GM18907 (cell line): ENCODE measurements around the gene NR1H3.

Source experiments
- ATAC-seq: cut with Tn5 transposase; IDR thresholded peaks from one replicate; pipeline ENCODE4 v1.9.1; 2021; ENCODE audit warnings: mild to moderate bottlenecking, moderate library complexity; ENCODE audit not compliant: unreplicated experiment

NR1H3 gene

DNA sequence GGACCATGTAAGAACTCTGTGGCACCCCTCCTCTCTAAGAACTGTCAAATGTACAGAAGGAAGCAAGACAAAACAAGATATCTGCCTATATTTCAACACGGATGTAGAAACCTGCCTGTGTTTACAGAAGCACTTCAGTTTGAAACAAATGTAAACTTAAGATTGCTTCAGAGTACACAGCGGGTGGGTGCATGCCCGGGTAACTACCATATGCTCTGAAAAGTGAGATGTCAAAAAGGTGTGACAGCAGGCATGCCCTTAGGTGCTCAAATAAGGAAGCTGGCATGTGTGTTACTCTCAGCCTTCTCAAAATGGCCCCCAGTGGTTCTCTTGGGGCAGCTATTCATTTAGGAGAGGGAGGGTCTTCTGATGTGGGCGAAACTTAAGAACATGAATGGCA is 14.3 kb upstream of the NR1H3 start:
- ATAC-seq = no peak

DNA sequence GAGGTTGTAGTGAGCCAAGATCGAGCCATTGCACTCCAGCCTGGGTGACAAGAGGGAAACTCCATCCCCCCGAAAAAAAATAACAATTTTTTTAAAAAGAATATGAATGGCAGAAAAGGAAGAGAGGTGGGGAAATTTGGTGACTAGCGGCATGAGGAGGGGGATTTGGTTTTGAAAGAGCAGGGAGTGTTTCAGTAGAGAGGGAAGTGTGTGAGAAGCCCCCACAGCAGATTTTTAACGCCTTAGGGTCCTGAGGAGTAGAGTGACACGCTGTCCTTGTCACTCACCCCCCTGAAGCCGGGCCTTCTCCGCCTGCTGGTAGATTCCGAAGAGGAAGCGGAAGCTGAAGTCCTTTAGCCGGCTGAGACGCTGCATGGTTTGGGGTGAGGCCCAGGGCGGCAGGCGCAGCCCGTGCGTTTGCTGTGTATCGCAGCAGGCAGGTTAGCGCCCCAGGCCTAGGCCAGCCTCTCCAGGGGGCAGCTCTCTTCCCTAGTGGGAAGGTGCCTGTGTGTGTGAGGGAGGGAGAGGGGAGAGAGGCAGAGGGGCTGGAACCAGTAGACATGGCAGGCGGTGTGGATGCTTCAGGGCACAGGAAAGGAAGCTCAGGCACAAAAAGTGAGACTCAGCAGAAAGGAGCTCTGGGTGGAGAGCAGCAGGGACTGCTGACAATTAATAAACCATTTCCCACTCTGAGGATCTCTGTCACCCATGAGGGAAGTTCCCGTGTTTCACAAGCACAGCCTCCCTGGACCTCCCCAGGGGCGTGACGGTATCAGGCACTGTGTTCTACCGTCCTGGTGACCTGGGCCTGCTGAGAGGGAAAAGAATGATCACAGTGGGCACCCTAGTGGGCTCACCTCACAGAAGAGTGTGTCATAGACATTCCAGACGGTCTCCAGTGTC is 13.1 kb upstream of the NR1H3 start:
- no peak for ATAC-seq

DNA sequence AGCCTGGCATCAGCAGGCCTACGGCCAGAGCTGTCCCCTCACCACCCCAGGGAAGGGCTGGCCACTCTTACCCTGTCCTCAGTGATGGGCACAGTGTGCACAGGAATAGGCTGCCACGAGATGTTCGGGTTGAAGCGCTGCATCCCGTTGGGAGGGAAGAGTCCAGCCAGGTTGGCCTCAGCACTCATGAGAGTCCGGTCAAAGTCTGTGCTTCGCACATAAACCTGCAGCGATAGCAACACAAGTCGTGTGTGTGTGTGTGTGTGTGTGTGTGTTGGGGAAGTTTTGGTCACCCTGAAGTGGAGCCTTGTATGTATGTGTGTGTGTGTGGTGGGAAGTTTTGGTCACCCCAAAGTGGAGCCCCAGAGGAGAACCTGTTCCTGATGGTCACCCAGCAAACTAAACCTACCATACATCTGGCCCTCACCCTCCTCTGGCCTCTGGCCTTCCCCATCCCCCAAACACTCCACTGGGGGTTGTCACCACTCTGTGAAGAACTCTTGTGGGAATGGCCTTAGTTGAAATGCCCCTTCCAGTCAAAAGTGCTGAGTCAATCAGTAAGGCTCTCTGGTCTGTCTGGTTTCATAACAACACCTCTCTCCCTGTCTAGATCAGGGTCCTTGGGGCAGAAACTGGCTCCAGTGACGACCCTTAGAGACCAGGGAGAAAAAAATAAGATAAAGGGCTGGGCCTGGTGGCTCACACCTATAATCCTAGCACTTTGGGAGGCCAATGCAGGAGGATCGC is 12.0 kb upstream of the NR1H3 start:
- no peak for ATAC-seq

DNA sequence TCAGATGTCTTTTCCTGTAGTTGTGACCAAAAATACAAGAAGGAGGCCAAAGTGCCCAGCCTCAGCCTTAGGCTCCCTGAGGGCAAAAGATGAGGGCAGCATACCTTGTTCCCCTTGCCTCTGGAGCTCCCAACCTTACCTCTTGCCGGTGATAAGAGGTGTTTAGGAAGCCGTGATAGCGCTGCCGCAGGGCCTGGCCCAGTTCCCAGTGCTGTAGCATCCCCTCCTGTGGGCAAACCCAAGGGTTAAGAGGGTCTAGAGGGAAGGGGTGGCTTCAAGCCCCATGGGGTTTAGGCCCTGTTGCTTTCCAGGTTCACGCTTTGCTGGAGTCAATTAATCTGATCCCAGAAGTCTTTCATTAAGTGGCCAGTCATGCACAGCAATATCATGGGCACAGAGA is 10.3 kb upstream of the NR1H3 start:
- ATAC-seq = no peak

DNA sequence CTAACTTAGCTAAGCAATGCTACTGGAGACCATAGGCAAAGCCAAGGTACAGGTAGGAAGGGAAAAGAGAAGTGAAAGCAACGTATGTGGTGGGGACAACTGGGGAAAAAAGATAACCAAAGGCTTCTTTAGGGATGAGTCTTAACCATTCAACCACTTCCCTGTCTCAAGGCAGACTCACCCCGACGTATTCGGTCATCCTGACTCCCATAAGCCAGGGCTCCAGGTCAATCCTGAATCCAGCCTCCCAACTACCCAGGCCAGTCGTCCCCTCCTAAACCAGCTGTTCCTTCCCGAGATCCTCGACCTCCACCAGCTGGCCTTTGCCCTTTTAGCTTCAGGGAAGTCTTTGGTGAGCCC is 9.5 kb upstream of the NR1H3 start:
- ATAC-seq = peak; percentile 27

DNA sequence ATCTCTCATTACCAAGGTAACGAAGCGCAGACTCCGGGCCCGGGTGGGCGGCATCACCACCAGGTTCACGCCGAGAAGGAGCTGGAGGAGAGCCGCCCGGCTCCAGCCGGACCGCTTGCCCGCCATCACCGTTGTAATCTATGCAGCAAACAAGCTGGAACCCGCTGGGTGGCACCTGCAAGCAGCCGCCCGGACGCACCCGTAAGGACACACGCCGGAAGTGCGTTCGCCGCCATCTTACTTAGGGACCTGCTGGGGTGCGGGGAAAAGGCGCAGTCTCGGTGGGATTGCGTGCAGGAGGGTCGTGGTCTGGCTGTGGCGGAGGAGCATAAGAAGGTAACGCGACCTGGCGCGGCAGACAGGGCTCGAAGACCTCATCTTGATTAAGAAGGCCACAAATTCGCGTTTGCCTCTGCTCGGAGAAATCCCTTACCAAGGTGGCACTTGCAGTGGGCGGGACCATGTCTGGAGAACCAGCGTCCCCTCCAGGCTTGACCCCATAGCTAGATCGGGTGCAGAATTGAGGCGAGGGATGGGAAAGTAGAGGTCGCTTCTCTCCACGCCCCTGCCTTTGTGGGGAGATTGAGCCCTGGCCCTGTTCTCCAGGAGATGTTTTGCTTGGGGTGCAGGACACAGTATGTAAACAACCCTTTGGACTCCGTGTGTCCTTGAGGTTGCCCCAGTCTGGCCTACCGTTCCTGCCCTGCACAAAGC is 9.0 kb upstream of the NR1H3 start, which contains the start of gene ACP2:
Gene ACP2 (minus strand): TSS at position 151 of the 714 bp plus-strand sequence. CDS start 25 bp downstream, at position 126.
- ATAC-seq = peak; percentile 91

DNA sequence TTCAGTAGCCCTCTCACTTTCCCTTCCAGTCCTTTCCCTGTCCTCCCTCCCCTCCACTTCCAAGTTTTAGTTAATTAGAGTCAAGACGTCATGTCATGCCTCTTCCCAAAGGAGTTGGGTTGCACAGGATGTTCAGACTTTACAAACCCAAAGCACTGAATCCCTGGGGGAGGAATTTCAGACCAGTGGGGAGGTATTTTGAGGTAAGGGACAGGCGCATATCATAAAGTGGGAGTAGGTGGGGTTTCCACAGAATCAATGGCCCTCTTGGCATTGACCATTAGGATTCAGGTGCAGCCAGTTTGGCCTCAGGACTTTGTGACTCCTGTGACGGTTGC is 8.4 kb upstream of the NR1H3 start:
- ATAC-seq = no peak

DNA sequence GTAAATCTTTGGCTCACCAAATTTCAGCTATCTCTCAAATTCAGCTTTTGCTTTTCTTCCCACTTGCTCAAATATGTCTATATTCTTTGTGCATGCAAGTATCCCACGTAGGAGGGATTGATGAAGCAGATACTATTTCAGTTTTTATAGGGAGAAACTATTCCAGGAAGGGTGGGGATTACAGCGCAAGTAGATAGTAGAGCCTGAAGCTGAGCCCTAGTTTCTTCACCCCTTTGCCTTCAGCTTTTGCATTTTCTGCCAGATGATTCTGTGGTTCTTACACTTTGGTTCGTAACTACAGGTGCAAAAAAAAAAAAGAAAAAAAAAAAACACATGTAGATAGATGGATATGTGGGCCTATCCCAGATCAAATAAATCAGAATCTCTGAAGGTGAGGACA is 6.0 kb upstream of the NR1H3 start:
- ATAC-seq = no peak

DNA sequence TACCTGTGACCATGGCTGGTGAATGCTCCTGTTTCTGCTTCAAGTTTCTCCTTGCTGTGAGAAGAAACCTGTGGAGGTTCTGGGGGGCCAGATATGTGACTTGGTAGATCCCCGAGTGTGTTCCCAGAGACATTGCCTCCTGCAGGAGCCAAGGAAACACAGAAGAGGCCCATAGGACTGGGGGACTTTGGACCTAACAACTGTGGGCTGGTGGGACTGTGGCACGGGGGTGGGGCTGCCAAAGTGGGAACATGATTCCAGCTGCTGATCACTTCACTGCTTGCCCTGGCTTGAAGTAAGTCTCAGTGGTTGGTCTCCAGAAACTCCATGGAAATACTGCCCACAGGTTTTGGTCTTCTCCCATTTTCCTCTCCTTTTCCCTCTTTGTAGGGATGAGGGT is 4.1 kb upstream of the NR1H3 start:
- no peak for ATAC-seq

DNA sequence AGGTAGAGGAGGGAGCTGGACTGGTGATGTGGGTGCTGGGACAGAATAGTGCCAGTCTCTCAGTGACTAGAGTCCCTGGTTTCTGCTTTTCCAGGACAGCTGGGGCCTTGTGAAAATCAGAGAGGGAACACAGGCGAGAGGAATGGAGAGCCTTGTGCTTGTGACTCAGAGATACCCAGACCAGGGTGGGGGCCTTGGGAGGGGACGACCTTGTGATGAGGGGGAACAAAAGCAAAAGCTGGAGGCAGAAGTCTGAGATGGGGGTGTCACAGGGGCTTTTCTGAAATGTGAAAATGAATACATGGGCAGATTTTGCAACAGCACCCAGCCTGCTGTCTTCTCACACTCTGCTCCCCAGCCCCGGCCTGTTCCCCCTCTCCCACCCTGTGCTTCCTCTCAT is 3.4 kb upstream of the NR1H3 start:
- ATAC-seq = no peak

DNA sequence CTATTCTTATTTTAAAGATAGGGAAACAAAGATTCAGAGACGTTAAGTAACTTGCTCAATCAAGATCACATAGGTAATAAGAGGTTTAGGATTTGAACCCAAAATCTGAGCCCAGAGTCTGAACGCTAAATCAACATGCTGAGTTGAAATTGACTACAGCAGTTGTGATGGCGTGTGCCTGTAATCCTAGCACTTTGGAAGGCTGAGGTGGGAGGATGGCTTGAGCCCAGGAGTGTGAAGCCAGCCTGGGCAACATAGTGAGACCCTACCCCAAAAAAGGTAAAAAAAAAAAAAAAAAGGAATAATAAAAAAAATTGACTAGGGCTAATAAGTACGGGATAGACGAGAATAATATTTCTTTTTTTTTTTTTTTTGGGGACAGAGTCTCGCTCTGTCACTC is 1.4 kb upstream of the NR1H3 start:
- ATAC-seq = no peak

DNA sequence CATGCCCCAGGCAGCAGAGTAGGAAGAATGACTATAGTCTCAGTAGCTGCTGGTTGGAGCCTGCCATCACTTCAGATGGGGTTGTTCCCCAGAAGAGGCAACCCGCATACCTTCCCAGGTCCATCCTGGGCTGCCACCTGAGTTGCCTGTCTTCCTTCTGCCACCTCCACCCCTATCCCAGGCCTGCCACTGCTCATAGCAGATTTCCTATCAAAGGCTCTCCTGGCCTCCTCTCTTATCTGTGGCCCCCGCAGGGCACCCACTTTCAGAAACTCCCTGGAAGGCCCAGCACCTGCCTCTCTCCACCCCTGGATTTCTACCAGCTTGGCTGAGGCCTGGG is 649 bp upstream of the NR1H3 start:
- no peak for ATAC-seq

DNA sequence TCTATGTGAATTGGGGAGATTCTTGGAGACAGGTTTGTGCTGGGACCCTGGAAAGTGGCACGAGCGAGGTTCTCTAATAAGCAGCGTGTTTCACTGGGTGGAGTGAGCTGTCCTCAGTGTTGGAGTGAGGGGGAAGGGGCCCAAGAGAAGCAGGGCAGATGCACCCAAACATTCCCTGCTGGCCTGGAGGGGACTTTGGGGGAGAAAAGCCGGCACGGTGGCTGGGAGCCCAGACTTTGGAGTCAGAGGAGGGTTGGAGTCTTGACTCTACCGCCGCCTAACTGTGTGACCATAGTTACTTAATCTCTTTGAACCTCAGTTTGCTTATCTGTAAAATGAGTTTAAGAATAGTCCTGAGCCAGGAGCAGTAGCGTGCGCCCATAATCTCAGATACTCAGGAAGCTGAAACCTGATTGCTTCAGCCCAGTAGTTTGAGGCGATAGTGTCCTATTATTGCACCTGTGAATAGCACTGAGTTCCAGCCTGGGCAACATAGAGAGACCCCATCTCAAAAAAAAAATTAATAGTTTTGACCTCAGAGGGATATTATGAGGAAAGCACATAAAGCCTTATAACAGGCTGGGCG is 614 bp downstream of the NR1H3 start:
- no peak for ATAC-seq

DNA sequence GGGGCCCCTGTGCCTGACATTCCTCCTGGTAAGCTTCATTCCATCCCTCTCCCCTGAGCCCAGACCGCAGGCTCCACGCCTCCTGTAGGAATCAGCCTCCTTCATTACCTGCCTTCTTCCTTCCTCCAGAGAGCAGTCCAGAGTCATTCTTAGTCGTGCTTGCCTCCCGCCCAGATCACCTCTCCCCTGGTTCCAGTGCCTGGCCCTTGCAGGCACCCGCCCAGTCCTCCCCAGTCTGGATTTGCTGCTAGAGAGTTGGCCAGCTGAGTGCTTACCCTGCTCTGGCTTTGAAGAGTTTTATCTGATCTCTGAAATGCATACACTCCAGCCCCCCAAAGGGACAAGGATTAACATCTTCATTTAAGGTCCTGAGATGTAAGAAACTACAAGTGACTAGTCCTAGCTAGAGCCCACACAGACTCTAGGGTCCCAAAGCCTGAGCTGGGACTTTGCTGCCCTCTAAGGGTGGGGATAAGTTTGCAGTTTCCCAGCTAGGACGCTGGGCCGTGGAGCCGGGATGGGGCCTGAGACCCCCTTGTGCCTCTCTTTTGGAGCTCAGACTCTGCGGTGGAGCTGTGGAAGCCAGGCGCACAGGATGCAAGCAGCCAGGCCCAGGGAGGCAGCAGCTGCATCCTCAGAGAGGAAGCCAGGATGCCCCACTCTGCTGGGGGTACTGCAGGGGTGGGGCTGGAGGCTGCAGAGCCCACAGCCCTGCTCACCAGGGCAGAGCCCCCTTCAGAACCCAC is 1.6 kb downstream of the NR1H3 start:
- no peak for ATAC-seq

DNA sequence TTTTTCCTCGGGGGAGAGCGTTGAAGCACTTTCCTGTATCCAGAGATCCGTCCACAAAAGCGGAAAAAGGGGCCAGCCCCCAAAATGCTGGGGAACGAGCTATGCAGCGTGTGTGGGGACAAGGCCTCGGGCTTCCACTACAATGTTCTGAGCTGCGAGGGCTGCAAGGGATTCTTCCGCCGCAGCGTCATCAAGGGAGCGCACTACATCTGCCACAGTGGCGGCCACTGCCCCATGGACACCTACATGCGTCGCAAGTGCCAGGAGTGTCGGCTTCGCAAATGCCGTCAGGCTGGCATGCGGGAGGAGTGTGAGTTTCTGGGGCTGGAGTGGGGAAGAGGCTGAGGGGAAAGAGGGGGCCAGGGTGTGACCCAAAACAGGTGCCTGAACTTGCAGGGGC is 2.6 kb downstream of the NR1H3 start:
- ATAC-seq = no peak

DNA sequence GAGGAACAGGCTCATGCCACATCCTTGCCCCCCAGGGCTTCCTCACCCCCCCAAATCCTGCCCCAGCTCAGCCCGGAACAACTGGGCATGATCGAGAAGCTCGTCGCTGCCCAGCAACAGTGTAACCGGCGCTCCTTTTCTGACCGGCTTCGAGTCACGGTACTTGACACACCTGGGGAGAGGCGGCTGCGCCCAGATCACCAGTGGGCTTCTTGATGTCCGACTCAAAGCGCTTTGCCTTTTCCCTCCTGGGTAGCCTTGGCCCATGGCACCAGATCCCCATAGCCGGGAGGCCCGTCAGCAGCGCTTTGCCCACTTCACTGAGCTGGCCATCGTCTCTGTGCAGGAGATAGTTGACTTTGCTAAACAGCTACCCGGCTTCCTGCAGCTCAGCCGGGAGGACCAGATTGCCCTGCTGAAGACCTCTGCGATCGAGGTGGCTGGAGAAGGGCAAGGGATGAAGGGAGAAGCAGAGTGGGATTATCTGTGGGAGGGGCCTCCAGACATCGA is 3.5 kb downstream of the NR1H3 start:
- ATAC-seq = no peak

DNA sequence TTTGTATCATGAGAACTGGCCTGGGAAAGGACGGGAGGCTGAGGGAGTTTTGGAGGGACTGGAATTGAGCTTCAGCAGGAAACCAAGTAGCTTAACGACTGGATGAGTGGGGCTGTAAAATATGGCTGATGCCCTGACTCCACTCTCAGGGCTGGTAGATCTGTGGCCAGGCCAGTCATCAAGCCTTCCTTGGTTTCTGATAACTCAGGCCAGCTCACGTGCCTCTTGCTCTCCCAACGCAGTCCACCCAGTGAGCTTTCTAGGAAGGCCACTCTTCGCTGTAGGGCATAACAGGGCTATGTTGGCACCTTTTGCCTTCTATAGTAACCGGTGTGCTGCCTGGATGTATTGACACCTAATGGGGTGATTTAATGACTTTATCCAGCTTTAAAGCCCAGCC is 6.3 kb downstream of the NR1H3 start:
- ATAC-seq = no peak

DNA sequence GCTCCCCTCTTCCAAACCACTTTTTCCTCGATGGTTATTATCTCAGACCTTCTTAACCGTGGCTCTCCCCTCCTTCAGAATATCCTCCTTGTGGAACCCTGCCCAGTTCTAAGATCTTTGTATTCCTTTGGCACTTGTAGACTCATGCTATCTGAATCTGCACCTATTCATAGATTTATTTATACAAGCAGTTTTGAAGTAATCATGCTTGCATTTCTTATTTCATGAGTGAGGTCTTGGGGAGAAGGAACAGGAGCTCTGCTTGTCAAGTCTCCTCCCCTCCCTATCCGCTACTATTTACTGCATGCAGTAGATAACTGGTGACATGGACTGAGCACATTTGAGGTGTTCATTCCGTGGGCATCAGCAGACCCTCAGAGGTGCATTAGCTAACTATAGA is 6.7 kb downstream of the NR1H3 start:
- no peak for ATAC-seq

DNA sequence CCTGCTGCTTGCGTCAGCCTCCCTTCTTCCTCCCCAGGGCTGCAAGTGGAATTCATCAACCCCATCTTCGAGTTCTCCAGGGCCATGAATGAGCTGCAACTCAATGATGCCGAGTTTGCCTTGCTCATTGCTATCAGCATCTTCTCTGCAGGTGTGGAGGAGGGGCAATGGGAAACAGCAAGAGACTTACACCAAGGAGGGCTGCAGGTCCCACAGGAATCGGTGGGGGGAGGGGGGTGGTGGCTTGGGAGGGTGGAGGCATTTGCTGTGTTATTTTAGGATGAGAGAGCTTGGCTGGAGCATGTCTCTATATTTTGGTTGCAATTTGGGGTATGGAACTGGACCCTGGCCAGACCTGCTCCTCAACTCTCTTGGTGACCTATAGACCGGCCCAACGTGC is 10.1 kb downstream of the NR1H3 start:
- ATAC-seq = no peak

DNA sequence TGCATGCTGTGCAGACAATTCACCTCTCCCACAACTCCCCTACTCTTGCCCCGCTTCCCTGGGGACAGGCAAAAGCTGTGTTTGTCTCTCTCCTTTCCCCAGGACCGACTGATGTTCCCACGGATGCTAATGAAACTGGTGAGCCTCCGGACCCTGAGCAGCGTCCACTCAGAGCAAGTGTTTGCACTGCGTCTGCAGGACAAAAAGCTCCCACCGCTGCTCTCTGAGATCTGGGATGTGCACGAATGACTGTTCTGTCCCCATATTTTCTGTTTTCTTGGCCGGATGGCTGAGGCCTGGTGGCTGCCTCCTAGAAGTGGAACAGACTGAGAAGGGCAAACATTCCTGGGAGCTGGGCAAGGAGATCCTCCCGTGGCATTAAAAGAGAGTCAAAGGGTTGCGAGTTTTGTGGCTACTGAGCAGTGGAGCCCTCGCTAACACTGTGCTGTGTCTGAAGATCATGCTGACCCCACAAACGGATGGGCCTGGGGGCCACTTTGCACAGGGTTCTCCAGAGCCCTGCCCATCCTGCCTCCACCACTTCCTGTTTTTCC is 10.7 kb downstream of the NR1H3 start:
- ATAC-seq = no peak
